Endothelial cell of umbilical vein (primary cell): ENCODE results near the gene E2F4. TPM values are rescaled to one million over a fixed set of nuclear protein-coding genes. Genes with fewer than 3 reads are reported as not detected.

Source experiments
- BruUV-seq: library from RNA; stranded (reverse); fragments of 400-500 nt; replicated peaks from 2 replicates; lab custom pipeline; 2021; lab: Mats Ljungman, UMichigan
- CTCF ChIA-PET: fragments of 300-600, 350-600 bp; sonication (Branson Sonifier 250); formaldehyde crosslinking; loops from one replicate; lab custom pipeline; 2021; ENCODE audit warnings: antibody characterized with exemption, inconsistent platforms; lab: Charles Lee
- POLR2A ChIA-PET: fragments of 300-600, 350-600 bp; sonication (Branson Sonifier 250); formaldehyde crosslinking; loops from one replicate; lab custom pipeline; 2021; ENCODE audit warnings: antibody characterized with exemption, inconsistent platforms; lab: Charles Lee
- DNase-seq: peaks from one replicate; pipeline ENCODE4 v3.0.0-alpha.2; 2011; ENCODE audit warnings: low read depth, low spot score
- FAIRE-seq: peaks from 2 replicates; lab custom pipeline; 2011; peaks lifted over from hg19 to GRCh38; lab: Jason Lieb, UNC
- H2AFZ ChIP-seq: 2 replicates; pipeline ENCODE4 v1.6.0; 2012; ENCODE audit warnings: low read depth, low read length, control low read depth, inconsistent platforms
- H3K27ac ChIP-seq: 2 replicates; pipeline ENCODE4 v1.5.1; 2011; ENCODE audit warnings: low read depth, mild to moderate bottlenecking, control low read depth, low read length, moderate library complexity; ENCODE audit not compliant: insufficient read depth
- H3K27me3 ChIP-seq, 2 experiments: 2 replicates each; pipeline versions ENCODE4 v1.6.0 to v1.6.1; 2011; ENCODE audit warnings: low read length in 2 of 2, mixed read lengths in 1 of 2; ENCODE audit not compliant: control insufficient read depth in 2 of 2, insufficient read depth in 2 of 2
- H3K36me3 ChIP-seq, 2 experiments: 2 replicates in 1 of 2; 3 replicates in 1 of 2; pipeline ENCODE4 v1.5.1; 2011; ENCODE audit warnings: low read length in 2 of 2, mild to moderate bottlenecking in 1 of 2, moderate library complexity in 1 of 2; ENCODE audit not compliant: control insufficient read depth in 2 of 2, insufficient read depth in 2 of 2; ENCODE audit errors: extremely low read depth in 1 of 2
- H3K4me1 ChIP-seq: 3 replicates; pipeline ENCODE4 v1.5.1; 2011; ENCODE audit warnings: mild to moderate bottlenecking, low read length; ENCODE audit not compliant: control insufficient read depth, insufficient read depth; ENCODE audit errors: extremely low read depth
- H3K4me2 ChIP-seq: 2 replicates; pipeline ENCODE4 v1.6.1; 2011; ENCODE audit warnings: low read length, control low read depth, mixed read lengths; ENCODE audit not compliant: insufficient read depth
- H3K4me3 ChIP-seq, 3 experiments: fragments of 200-600 bp in 1 of 3; sonication (generic), shearing (Covaris generic) in 1 of 3; replicated peaks in 1 of 3; 2 replicates each; pipeline ENCODE4 v1.5.1; 2011 to 2016; ENCODE audit warnings: control low read depth in 3 of 3, low read length in 3 of 3, mild to moderate bottlenecking in 2 of 3, inconsistent platforms in 1 of 3, low read depth in 1 of 3, moderate library complexity in 1 of 3; ENCODE audit not compliant: insufficient read depth in 1 of 3
- H3K79me2 ChIP-seq: 2 replicates; pipeline ENCODE4 v1.6.0; 2012; ENCODE audit warnings: low read length, inconsistent platforms; ENCODE audit not compliant: control insufficient read depth, insufficient read depth
- H3K9ac ChIP-seq: replicated peaks from 2 replicates; pipeline ENCODE3; 2011; ENCODE audit warnings: low read length, control low read depth; ENCODE audit not compliant: insufficient read depth; ENCODE audit errors: extremely low read depth
- H3K9me1 ChIP-seq: replicated peaks from 3 replicates; pipeline ENCODE4 v1.6.0; 2011; ENCODE audit warnings: mild to moderate bottlenecking, low read length; ENCODE audit not compliant: control insufficient read depth, insufficient read depth; ENCODE audit errors: extremely low read depth
- H3K9me3 ChIP-seq: replicated peaks from 2 replicates; pipeline ENCODE4 v1.5.1; 2012; ENCODE audit warnings: low read length, inconsistent platforms; ENCODE audit not compliant: control insufficient read depth, insufficient read depth
- H4K20me1 ChIP-seq: replicated peaks from 2 replicates; pipeline ENCODE3; 2011; ENCODE audit warnings: mild to moderate bottlenecking, low read length; ENCODE audit not compliant: control insufficient read depth, insufficient read depth; ENCODE audit errors: extremely low read depth
- CTCF ChIP-seq, 2 donors: IDR thresholded peaks; 1 replicate in 1 of 2; 2 replicates in 1 of 2; pipeline ENCODE4 v1.5.1; 2011; ENCODE audit warnings: low read length in 2 of 2, mild to moderate bottlenecking in 2 of 2, moderate library complexity in 2 of 2, control low read depth in 1 of 2, inconsistent platforms in 1 of 2, low read depth in 1 of 2; ENCODE audit not compliant: insufficient read depth in 1 of 2; ENCODE audit errors: extremely low read depth in 1 of 2
- EZH2 ChIP-seq: IDR thresholded peaks from 2 replicates; pipeline ENCODE4 v1.6.1; 2012; ENCODE audit warnings: borderline replicate concordance, low read depth, mild to moderate bottlenecking, moderate library complexity, low read length, inconsistent platforms; ENCODE audit not compliant: severe bottlenecking
- FOS ChIP-seq: IDR thresholded peaks from 2 replicates; pipeline ENCODE4 v1.6.1; 2011; ENCODE audit warnings: mild to moderate bottlenecking, low read length, moderate library complexity, borderline replicate concordance; ENCODE audit not compliant: insufficient read depth
- GATA2 ChIP-seq: IDR thresholded peaks from 2 replicates; pipeline ENCODE4 v1.7.0; 2011; ENCODE audit warnings: low read depth, mild to moderate bottlenecking, moderate library complexity, mixed read lengths, low read length; ENCODE audit not compliant: insufficient read length, insufficient read depth
- JUN ChIP-seq: IDR thresholded peaks from 2 replicates; pipeline ENCODE4 v1.6.1; 2011; ENCODE audit warnings: borderline replicate concordance, low read depth; ENCODE audit not compliant: insufficient read length, insufficient read depth
- MAX ChIP-seq: IDR thresholded peaks from 2 replicates; pipeline ENCODE4 v1.6.1; 2011; ENCODE audit not compliant: insufficient read depth, insufficient read length
- MYC ChIP-seq: IDR thresholded peaks from one replicate; pipeline ENCODE4 v1.6.1; 2011; ENCODE audit warnings: mild to moderate bottlenecking, low read depth, low read length
- POLR2A ChIP-seq: IDR thresholded peaks from 2 replicates; pipeline ENCODE4 v1.6.1; 2012; ENCODE audit warnings: low read depth, mild to moderate bottlenecking, control low read depth, low read length
- POLR2AphosphoS5 ChIP-seq: IDR thresholded peaks from 2 replicates; pipeline ENCODE4 v1.6.1; 2012; ENCODE audit warnings: low read depth, mild to moderate bottlenecking, control low read depth, low read length, moderate library complexity; ENCODE audit not compliant: insufficient read depth
- dilution Hi-C: fragments of 300-500 bp; cut with MboI; formaldehyde crosslinking; loops from one replicate; pipeline ENCODE4 v1.15.0; 2019; ENCODE audit warnings: low sequenced_read_pairs; ENCODE audit not compliant: extremely low pct_ligation_motif_present
- intact Hi-C: fragments of 100-400 bp; cut with micrococcal nuclease; formaldehyde crosslinking; loops from one replicate; pipeline ENCODE4 v1.10.0; 2022
- polyA plus RNA-seq, 4 experiments: library from polyadenylated mRNA; depleted of rRNA in 3 of 4; stranded (reverse) in 3 of 4; unstranded in 1 of 4; fragments of >200 nt; gene quantifications; 2 replicates each; pipeline versions ENCODE4 v1.2.1 to v1.2.3, GENCODE V29; 2011 to 2012; ENCODE audit warnings: missing spikeins in 1 of 4
- total RNA-seq: library from RNA; stranded (reverse); gene quantifications from 2 replicates; pipeline ENCODE4 v1.2.3, GENCODE V29; 2021

E2F4 gene
- total and polyA plus RNA-seq, 2 donors (not counting 3 experiments of a cell fraction or from before 2014, with no cell fraction given) = 112 to 168 TPM

- FAIRE-seq (no peak), DNase-seq (no peak)
- H3K4me3 ChIP-seq = no peak overlapping the region
- H2AFZ ChIP-seq = no peak overlapping the region
- dilution Hi-C loops = no loop called here
- H3K36me3 ChIP-seq = peaks cover 18 to 68% of the 10 kb centered on the region in 2 experiments
- no peaks in the 10 kb centered on the region for H3K9me1 ChIP-seq
- no peaks in the 10 kb centered on the region for H4K20me1 ChIP-seq
- intact Hi-C loops = loop anchor here (2.0 to 10.0 kb wide), 2 partner anchors 17 to 195 kb away; partner anchors contain the start of gene TPPP3
- no peak overlapping the region for H3K27ac ChIP-seq
- TF ChIP-seq EZH2 (no peak), JUN (no peak), POLR2AphosphoS5 (no peak), GATA2 (no peak), CTCF (IDR thresholded peaks at IDR 0.05; ENCODE audit: extremely low read depth in 1 of 2, insufficient read depth in 1 of 2, low read depth in 1 of 2, low read length in 2 of 2) (no peak), POLR2A (no peak), MAX (no peak), FOS (no peak), MYC (no peak)
- no peak overlapping the region for H3K4me2 ChIP-seq
- CTCF ChIA-PET = interaction anchor here (0.6 to 0.7 kb wide), 2 partner anchors 9 to 58 kb away, joined by 3 read pairs; no protein-coding TSS in a partner anchor
- no peaks in the 10 kb centered on the region for H3K9me3 ChIP-seq
- POLR2A ChIA-PET = no interaction called here
- H3K27me3 ChIP-seq = no peaks in the 10 kb centered on the region
- peaks cover 19% of the 10 kb centered on the region for H3K79me2 ChIP-seq
- no TSS peak for BruUV-seq
- H3K4me1 ChIP-seq = peaks cover 2% of the 10 kb centered on the region
- H3K9ac ChIP-seq = no peak overlapping the region
These were observed 7.8 kb downstream of the E2F4 start for GRCh38 chr16:67199808-67200198.
